ENCODE measurements around the gene SLC22A7.

- TF ChIP-seq POLR2A (IDR thresholded peaks at IDR 0.05) = no peak
- no peak for TF ChIP-seq POLR2AphosphoS5 (IDR thresholded peaks at IDR 0.05)
Measured at GRCh38 chr6:43250992-43251373, 47.1 kb upstream of the SLC22A7 start.
